Measurements from ENCODE around the gene KRTAP5-8. TPM values are rescaled to one million over a fixed set of nuclear protein-coding genes. Genes with fewer than 3 reads are reported as not detected.
"Not testable (repeated sequence)": the region's sequence is repeated elsewhere in the genome, so short reads cannot be mapped to it uniquely, and the experiment has no call there.

Gene KRTAP5-8
- total RNA-seq (2021), result not detected in 2 replicates
- long read RNA-seq, result 0 reads

GRCh38 chr11:71537977-71538665, at the start of gene KRTAP5-8:
Gene KRTAP5-8, plus strand, starts transcription at chr11:71538025. Its CDS starts 31 bp downstream, at chr11:71538056.
- H3K9me3 ChIP-seq (ENCODE audit: control insufficient read depth, low read depth, low read length); H3K18ac ChIP-seq (ENCODE audit: insufficient read length, low read depth, low read length); H3K23ac ChIP-seq (ENCODE audit: insufficient read length, low read depth, low read length); H3K4me2 ChIP-seq (ENCODE audit: insufficient read depth, insufficient read length, low read length); H3T11ph ChIP-seq (ENCODE audit: low read length); H3K4me1 ChIP-seq (ENCODE audit: insufficient read depth, low read length); DNase-seq; H3K23me2 ChIP-seq (ENCODE audit: insufficient read length, low read depth, low read length, poor library complexity, severe bottlenecking); H4K91ac ChIP-seq (ENCODE audit: insufficient read length, low read depth, low read length); H2BK5ac ChIP-seq (ENCODE audit: insufficient read length, low read length); H3K4me3 Mint-ChIP-seq; H3K56ac ChIP-seq (ENCODE audit: insufficient read length, low read depth, low read length); H4K5ac ChIP-seq (ENCODE audit: insufficient read length, low read depth, low read length); H2AFZ ChIP-seq (ENCODE audit: low read length); H3K79me2 ChIP-seq (ENCODE audit: insufficient read depth, low read length); H3K14ac ChIP-seq (ENCODE audit: insufficient read depth, low read length); H4K20me1 ChIP-seq (ENCODE audit: control insufficient read depth, insufficient read depth, insufficient read length); H2BK120ac ChIP-seq (ENCODE audit: low read depth, low read length, poor library complexity, severe bottlenecking); H3K27me3 ChIP-seq (ENCODE audit: insufficient read depth, low read length); H2BK20ac ChIP-seq (ENCODE audit: low read depth, low read length, poor library complexity, severe bottlenecking); H4K8ac ChIP-seq (replicated peaks; ENCODE audit: insufficient read length, low read depth, low read length); H3K4ac ChIP-seq (ENCODE audit: low read depth, low read length); H3K4me1 Mint-ChIP-seq; H3K9me3 Mint-ChIP-seq; H3K9ac ChIP-seq (ENCODE audit: extremely low read depth, insufficient read length, low read length); H2BK12ac ChIP-seq (ENCODE audit: insufficient read length, low read depth, low read length); H2BK15ac ChIP-seq (ENCODE audit: low read depth, low read length); H2AK5ac ChIP-seq (ENCODE audit: insufficient read length, low read length); H3K79me1 ChIP-seq (ENCODE audit: insufficient read depth, low read depth, low read length, poor library complexity, severe bottlenecking); H3K27ac ChIP-seq (ENCODE audit: insufficient read length, low read depth, low read length): not testable (repeated sequence)
- no CpG with 5 or more reads among the region's 4 CpGs for WGBS (ENCODE audit: extremely low coverage, insufficient read length, low lambda C conversion rate)
- H3K27me3 Mint-ChIP-seq (ENCODE audit: low read depth), result peaks cover 10% of the 10 kb centered on the region
- H3K36me3 Mint-ChIP-seq (ENCODE audit: insufficient read depth in 1 of 3, low read depth in 3 of 3), result peaks cover 5 to 12% (median 6%) of the 10 kb centered on the region in 3 experiments; a peak in 6 of 7 replicates
- 0 out of 7 replicates have a peak within 1 kb of the TSS, but pooled peaks of 1 of the 3 experiments have one; percentile 74 for H3K27ac Mint-ChIP-seq

All from H9 (cell line).